HS-5 (cell line): ENCODE measurements around the gene PIK3IP1.
"Not testable (repeated sequence)": the region's sequence is repeated elsewhere in the genome, so short reads cannot be mapped to it uniquely, and the experiment has no call there.

Source experiments
- DNase-seq: peaks from one replicate; pipeline ENCODE4 v3.0.0-alpha.2; 2012; ENCODE audit warnings: low read depth

PIK3IP1 gene

DNA sequence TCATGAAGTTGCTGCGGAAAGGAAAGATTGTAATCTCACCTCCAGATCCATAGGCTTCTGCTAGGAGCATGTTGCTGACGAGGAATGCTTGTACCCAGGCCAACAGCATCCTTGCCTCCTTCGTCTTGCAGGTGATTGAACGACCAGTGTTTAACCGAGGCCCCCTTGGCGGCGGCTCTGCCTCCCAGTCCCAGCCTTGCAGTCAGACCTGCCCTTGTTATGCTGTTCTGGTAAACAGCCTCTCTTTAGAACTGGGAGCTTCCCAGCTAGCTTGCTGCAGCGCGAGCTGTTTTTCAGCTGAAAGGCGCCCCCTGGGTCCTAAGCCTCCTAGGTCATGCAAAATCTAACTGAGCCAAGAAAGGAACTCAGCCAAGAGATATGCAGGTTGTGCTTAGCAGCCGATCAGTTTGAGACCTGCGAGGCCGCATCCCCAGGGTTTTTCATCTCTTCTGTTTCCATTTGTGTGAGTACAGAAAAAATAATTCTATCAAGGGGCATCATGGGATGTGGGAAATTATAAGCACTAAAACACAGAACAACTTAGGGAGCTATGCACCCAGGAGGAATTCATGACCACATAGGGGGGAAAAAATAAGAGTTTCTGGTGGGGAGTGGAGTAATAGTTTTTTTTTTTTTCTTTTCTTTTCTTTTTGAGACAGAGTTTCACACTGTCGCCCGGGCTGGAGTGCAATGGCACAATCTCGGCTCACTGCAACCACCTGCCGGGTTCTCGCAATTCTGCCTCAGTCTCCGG is at the start of gene PIK3IP1:
TSS of gene PIK3IP1 (minus strand) at position 253 of the 754 bp plus-strand sequence. CDS start at position 109, 144 bp downstream.
- DNase-seq: peak; percentile 46

GRCh38 chr22:31341386-31342088 is 49.2 kb upstream of the PIK3IP1 start:
- DNase-seq: no peak

DNA sequence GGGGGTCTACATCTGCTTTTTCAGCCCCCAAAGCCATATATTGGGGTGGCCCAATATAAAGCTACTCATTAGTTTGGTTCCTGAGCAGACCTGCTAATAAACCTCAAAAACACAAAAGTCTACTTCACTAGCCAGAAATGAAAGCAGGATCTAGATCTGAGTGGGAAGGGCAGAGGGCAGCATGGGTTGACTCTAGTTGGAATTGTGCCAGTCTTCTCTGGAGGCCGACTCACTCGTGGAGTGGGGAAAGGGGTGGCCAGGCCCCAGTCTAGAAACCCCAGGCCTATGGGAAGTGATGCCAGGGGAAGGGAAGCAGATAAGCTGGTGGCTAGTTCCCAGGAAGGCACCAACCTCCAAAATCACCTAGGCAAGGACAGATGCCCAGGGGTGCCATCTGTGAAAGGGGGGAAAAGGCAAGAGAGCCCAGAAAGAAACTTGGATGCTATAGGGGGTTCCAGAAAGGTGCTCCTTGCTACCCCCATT is 48.5 kb upstream of the PIK3IP1 start:
- DNase-seq: no peak

GRCh38 chr22:31340360-31340759 is 48.1 kb upstream of the PIK3IP1 start:
- no peak for DNase-seq

DNA sequence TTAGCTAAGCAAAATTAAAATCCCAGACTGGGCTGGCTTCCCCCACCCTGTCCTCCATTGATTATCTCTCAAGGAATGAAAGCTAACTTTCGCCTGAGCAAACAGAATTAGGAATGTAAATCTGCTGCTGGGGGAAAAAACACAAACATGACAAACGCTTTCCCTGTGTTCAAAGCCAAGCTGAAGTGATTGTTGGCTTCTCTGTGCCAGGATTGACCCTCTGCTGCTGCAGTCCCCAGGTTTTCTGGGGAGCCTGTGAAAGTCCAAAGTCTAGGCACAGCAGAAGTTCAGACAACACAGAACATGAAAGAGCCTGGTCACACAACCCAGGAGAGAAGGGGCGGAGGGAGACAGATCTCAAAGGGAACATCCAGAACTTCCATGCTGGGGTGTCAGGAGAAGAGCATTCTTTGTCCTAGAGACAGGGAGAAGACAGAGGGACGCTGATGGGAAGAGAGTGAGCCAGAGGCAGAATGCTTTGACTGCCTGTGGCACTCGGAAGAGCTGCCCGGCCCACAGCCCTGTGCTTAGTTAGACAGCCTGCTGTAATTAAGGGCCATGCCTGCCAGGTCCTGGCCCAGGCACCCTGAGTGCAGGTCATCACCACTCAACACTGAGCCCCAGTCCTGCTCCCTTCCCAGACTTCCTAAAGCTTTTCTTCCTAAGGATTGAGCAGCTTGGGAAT is 47.0 kb upstream of the PIK3IP1 start:
- DNase-seq: no peak

DNA sequence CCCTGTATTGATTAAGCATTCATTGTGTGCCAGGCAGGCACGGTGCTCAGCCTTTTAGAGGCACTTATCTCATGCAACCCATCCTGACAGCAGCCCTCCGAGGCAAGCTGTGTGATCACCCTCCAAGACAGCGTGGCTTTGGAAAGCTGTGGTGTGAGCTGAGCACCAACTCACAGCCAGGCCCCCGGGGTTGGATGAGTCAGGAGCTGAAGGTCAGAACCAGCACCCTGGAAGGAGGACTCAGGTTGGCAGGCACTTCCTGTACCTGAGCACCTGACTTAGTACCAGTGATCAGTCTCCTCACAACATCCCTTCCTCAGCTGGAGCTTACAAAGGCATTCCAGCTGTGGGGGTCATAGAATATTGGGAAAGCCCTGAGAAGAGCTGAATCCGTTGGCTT is 44.9 kb upstream of the PIK3IP1 start:
- DNase-seq: no peak

- DNase-seq: no peak
Observed at GRCh38 chr22:31334329-31334728, 42.0 kb upstream of the PIK3IP1 start.

GRCh38 chr22:31333641-31334040 is 41.4 kb upstream of the PIK3IP1 start:
- no peak for DNase-seq

DNA sequence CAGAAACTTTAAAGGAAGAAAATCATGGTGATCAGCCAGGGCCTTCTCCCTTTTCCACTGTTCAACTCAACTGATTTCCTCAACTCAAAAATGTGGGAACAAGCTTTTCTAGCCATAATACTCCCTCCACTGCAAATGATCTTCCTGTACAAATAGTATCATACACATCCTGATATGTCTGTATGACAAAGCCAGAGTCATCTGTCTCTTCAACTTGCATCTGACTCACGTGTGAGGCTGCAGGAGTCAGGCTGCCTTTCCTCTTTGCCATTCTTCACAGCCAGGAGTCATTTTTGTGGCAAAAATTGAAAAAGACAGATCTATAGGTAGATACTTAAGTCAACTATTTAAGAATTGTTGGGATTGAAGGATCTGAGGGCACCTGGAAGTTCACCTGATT is 40.6 kb upstream of the PIK3IP1 start:
- no peak for DNase-seq

DNA sequence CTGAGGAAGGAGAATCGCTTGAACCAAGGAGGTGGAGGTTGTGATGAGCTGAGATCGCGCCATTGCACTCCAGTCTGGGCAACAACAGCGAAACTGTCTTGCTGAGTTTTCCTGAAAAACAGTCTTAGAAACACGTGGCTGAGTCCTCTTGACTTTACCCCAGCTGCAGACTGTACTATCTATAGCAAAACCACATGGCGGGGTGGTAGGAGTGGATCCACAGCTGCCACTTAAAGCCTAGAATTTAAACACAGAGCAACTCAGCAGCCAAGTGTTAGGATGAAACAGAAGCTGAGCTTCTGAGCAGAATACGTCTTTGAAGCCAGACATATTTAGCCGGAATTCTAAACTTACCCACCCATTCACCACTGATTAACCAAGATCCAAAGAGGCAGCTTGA is 39.7 kb upstream of the PIK3IP1 start:
- no peak for DNase-seq

GRCh38 chr22:31329453-31330215 is 37.3 kb upstream of the PIK3IP1 start:
- no peak for DNase-seq

DNA sequence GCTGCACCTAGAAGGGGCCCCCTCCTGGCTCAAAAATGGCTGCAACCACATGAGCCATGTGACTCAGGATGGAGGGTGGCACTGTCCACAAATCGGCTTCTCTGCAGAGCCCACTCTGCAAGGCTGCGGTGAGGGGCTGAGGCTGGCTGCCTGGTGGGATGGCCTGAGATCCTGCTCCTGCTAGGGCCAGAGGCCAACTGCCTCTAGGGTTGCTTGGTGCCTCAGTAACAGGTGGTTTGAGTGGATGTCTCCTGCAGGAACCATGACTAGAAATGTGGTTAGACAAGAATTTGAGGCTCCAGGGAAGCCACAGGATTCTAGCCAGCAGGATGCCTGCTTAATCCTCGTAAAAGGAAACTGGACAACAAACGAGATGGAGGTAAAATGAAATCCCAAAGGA is 36.7 kb upstream of the PIK3IP1 start:
- DNase-seq: no peak

DNA sequence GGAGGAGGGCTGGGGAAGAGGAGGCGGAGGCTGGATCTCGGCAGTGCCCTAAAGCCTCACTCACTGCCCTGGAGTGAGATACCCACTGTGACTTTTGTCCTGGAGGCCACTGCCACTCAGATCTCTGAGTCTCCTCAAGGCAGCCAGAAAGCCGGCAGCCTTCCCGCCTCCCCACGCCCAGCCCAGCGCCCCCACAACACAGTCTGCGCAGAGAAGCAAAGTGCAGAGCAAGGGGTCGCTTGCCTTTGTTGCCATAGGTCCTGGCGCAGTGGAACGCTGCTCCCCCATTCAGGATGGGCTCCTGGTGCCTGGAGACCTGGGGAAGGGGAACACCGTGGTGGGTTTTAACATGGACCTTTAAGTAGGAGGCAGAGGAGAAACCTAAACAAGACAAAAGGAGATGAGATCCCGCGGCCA is 36.3 kb upstream of the PIK3IP1 start:
- DNase-seq: no peak

DNA sequence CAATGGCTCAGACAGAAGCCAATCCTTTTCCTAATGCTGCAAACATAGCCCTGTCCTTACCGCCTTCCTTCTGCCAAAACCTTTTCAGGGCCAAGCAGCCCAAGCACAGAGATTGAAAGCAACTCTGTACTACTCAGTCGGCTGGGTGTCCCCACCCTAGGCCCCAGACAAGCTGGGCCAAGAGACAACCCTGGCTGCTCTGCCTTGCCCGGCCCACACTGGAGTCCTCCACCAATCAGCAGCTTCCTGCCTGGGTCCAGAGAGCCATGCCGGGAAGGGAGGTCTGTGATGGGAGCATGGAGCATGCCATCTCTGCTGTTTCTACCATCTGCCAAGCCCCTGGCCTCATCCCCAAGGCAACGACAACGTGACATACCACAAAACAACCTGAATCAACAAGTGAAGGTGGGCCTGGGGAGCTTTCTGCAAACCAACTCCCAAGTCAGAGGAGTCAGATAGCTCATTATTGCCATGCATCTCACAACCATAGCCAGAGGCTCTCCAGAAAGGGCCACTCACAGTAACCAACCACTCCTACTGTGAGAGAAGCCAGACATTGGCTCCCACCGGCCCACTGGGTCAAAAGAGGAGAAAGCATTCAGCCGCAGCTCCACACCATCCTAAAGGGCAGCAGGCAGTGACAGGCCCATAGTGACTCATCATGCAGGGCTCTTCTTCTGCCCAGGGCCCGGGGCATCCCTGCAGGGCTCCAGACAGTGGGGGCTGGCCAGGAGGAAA is 35.7 kb upstream of the PIK3IP1 start:
- no peak for DNase-seq

GRCh38 chr22:31326877-31327276 is 34.6 kb upstream of the PIK3IP1 start:
- DNase-seq: no peak

- no peak for DNase-seq
Observed at GRCh38 chr22:31323578-31324550, 31.6 kb upstream of the PIK3IP1 start.

DNA sequence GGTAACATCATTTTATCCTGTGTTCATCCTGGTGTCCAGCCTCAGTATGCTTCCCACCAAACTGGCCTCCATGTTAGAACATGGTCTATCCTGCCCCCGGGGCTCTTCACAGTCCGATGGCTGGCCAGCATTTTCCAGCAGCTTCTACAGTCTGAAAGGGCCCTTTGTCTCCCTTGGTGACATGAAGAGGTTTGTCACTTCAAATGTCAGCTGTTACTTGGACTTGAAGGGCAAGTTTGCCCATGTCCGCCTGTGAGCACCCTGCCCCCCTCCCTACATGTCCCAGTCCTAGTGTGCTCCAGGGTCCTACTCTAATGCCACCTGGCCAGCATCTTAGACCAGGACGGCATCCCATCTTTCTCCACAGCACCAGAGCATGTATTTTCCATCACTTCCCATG is 29.1 kb upstream of the PIK3IP1 start:
- DNase-seq: no peak

DNA sequence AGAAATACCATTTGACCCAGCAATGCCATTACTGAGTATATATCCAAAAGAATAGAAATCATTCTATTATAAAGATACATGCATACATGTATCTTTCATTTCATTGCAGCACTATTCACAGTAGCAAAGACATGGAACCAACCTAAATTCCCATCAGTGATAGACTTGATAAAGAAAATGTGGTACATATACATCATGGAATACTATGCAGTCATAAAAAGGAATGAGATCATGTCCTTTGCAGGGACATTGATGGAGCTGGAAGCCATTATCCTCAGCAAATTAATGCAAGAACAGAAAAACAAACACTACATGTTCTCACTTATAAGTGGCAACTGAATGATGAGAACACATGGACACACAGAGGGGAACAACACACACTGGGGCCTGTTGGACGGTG is 21.9 kb upstream of the PIK3IP1 start:
- DNase-seq: not testable (repeated sequence)

- DNase-seq: no peak
Observed at GRCh38 chr22:31313366-31314147, 21.3 kb upstream of the PIK3IP1 start.
